ENCODE results near the gene LDB3.

The LDB3 gene

DNA sequence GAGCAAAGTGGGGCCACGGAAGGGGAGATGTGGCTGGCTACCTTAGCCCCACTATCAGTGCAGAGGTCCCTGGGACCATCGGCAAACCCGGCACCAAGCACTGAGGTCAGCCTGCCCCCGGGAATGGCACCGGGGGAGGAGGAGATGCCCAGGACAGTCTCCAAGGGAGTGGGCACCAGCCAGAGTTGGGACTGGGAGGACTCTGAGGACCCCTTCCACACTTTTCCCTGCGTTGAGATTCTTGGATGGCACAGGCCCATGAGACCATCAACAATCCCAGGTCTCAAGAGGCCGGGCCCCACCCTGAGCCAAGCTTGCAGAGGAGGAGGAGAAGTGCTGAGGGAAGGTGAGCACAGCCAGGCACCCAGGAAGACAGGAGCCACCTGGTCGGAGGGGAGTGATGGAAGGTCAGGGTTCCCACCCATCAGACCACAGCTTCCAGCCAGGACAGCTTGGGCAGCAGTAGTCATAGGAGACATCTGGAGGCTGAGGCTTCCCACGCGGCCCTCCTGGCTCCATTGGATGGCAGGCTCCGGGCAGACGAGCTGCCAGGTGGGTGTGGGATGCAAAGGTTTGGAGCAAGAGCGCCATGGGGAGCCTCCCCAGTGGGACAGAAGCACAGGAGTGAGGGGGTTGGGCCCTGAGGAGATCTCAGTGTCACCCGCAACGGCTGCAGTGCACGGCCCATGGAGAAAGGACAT lies 16.5 kb upstream of the LDB3 start:
- DNase-seq: no peak

DNA sequence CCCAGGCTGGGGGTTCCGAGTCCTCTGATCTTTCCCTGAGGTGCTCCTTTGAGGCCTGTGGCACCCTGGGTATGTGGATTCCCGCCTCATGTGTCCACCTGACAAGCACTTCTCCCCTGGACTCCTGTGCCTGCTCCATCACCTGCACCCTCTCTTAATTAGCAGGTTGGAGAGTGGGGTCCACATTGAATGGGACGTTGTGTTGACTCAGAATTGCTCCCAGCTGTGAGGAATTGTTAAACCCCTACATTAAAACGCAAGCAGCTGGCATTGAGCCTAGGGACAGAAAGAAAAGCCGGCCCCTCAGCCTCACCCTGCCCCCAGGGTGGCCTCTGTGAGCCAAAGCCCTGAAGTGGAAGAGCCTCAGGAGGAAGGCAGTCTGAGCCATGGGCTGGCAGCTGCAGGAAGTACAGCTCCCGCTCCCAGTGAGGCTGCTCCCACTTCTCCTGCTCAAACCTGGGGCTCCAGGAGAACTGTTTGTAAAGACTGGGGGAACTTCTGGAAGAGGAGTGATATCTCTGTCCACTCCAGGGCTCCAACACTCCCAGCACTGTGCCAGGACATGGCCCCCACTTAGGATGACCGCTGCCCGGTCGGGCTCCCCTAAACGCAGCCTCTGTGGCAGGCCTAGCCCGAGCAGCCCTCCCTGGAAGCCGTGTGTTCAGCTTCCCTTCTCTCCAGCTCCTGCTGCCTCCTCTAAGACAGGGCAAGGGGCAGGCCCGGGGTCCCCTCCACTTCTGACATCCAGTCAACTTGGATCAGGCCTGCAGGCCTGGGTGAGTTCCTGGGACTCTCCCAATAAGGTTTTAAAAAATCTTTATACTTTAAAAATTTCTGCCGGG lies 15.7 kb upstream of the LDB3 start:
- DNase-seq: no peak

DNA sequence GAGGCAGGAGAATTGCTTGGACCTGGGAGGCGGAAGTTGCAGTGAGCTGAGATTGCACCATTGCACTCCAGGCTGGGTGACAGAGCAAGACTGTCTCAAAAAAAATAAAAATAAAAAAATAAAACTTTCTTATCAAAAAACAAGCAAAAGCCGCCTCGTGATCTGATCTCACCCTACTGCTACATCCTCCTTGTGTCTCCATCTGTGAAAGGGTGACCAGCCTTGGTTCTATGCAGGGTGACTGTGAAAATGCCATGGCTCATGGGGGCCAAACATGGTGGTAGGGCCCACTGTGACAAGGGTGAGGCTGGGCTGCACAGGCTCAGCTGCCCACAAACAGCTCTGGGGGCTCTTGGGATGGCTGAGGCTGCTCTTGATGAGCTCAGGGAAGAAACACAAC lies 14.9 kb upstream of the LDB3 start:
- no peak for DNase-seq

DNA sequence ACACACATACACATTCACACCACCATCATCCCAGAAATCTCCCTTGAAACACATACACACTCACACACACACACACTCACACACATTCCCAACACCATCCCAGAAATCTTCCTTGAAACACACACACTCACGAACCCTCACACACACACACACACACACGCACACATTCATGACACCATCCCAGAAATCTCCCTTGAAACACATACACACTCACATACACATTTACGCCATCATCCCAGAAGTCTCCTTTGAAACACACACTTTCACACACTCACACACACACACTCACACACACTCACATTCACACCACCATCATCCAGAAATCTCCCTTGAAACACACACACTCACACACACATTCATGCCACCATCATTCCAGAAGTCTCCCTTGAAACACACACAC lies 14.3 kb upstream of the LDB3 start:
- DNase-seq: no peak

DNA sequence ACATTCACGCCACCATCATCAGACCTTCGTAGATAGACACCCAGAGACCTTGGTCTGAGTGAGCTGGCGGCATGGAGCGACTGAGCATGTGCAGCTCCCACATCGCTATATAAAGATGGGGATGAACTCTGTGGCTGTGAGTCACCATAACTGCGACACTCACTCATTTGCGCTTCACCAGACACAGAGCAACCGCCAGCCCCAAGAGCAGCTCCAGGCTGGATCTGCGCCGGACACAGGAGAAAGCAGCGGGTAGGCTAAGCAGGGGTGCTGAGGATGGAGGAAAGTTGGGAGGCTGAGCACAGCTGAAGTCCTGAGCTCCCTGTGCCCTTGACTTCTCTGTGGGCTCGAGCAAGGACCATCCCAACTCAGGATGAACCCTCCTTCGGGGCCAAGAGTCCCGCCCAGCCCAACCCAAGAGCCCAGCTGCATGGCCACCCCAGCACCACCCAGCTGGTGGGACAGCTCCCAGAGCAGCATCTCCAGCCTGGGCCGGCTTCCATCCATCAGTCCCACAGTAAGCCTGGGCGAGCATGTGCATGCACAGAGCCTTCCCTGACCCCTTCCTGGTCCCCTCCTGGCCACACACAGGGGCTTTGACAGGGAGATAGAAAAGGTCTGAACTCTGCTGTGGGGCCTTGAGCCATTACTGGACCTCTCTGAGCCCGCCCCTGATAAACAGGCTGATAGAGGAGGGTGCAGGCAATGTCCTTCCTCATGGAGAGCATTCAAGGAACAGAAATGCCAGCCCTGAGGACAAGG lies 13.7 kb upstream of the LDB3 start, which contains the start of gene OPN4:
TSS of gene OPN4 (plus strand) at position 137 of the 762 bp plus-strand sequence. CDS start at position 374, 237 bp downstream.
- DNase-seq: no peak

DNA sequence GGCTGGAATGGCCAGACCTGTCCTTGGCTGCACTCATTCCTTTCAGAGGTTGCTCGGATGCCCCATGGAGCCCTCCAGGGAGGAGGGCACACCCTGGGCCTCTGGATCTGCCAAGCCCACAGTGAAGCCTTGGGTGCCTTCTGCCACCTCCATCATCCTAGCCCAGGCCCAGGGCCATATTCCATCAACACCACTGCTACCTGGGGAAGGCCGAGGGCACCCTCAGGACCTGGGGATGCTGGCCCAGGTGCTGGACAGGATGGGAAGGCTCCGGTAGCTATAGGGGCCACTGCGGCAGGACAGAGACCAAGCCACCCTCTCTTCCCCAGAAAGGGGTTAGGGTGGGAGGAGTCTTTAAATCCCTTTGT lies 13.2 kb upstream of the LDB3 start:
- DNase-seq: no peak

DNA sequence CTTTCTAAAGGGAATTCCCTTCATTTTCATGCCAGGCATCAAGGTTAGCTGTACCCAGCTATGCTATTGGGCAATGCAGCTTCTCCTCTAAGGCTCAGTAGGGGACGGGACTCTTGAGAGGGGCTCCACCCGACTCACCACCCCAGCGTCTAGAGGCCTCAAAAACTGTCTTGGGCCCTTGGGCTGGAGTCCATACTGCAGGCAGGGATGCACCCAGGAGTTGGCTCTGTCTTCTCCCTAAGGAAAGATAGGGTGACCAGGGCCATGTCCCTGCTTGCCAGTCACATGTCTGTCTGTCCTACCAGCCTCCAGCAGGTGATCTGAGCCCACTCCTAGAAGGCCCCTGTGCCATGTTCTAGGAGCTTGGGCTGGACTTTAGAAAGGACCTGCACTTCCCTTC lies 12.7 kb upstream of the LDB3 start:
- DNase-seq: no peak

DNA sequence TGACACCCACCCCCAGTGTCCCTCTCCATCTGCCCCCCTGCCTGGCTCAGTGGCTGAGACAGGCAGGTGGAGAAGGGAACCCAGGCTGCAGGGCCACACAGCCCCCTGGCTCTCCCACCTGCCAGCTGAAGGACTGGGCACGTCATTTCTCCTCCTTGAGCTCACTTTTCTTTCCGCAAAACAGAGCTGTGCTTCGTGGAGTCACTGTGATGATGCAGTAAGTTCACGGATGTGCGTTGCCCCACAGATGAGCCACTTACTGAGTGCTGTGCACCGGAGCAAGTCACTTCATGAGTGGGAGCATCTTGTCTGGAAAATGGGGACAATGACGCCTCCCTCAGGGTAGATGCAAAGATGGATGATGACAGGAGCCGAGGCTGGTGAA lies 11.3 kb upstream of the LDB3 start:
- DNase-seq: no peak

DNA sequence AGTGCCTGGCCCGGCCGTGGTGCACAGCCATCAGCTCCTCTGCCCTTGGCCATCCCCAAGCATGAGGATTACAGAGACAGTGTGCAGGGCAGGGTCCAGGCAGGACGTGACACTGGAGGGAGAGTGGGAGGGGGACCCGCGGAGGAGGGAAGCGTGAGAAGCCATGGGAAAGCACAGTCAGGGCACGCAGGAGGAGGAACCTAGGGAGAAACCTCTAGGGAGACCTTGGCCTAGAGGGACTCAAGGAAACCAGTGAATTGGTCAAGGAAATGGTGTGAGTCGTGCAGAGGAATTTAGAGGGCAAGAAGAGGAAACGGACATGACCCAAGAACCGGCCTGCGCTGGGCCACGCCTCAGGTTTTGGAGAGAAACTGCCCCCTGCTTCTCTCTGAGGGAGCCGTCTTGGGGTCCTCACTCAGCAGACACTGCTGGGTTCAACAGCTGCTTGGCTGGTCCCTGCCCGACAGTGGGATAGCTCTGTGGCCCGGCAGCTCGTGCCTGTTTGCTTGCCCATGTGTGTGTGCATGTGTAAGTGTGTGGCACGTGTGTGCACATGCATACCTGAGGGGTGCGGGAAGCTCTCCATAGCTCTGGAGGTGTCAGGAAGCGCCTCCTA lies 10.8 kb upstream of the LDB3 start:
- no peak for DNase-seq

DNA sequence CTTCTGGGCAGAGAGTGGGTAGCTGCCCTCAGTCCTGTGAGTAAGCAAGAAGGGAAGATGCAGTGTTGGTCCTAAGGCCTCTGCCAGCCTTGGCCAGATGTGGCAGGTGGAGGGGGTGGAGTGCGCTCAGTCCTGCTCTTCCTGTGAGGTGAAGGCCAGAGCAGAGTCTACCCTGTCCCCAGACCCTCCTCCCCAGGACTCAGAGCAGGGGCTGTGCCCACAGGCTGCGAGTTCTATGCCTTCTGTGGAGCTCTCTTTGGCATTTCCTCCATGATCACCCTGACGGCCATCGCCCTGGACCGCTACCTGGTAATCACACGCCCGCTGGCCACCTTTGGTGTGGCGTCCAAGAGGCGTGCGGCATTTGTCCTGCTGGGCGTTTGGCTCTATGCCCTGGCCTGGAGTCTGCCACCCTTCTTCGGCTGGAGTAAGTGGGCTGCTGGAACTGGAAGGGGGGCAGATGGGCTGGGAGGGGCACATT lies 10.0 kb upstream of the LDB3 start:
- DNase-seq: no peak

DNA sequence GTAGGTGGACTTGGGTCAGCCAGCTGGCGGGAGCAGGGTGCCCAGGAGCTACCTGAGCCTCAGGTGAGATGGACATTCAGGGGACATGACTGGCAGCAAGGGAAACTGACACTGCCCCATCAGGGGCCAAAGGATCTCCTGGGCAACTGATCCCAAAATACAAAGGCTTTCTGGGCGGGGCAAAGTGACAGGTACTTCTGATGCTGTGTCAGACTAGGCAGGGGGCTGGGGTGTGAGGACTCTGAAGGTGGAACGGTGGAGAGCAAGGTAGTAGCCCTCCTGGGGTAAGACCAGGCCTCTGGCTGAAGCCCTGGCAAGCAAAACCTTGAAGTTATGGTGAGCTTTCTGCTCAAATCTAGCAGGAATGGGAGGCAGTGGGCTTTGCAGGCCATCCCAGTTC lies 9.6 kb upstream of the LDB3 start:
- DNase-seq: no peak

DNA sequence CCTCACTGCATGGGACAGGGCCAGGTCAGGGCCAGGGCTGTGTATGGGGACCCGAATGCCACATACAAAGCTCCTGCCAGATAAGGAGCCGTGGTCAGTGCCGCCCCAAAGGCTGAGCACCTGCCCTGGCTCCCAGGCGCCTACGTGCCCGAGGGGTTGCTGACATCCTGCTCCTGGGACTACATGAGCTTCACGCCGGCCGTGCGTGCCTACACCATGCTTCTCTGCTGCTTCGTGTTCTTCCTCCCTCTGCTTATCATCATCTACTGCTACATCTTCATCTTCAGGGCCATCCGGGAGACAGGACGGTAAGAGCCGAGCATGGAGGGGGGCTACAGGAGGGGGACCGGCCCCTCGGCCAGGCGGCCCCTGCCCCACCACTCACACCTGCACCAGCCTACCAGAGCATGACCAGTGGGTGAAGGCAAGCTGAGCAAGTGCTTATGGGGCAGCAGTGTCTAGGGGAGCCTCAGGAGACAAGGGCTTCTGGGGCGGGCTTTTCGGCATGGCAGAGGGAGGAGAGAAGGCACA lies 9.1 kb upstream of the LDB3 start:
- DNase-seq: no peak

DNA sequence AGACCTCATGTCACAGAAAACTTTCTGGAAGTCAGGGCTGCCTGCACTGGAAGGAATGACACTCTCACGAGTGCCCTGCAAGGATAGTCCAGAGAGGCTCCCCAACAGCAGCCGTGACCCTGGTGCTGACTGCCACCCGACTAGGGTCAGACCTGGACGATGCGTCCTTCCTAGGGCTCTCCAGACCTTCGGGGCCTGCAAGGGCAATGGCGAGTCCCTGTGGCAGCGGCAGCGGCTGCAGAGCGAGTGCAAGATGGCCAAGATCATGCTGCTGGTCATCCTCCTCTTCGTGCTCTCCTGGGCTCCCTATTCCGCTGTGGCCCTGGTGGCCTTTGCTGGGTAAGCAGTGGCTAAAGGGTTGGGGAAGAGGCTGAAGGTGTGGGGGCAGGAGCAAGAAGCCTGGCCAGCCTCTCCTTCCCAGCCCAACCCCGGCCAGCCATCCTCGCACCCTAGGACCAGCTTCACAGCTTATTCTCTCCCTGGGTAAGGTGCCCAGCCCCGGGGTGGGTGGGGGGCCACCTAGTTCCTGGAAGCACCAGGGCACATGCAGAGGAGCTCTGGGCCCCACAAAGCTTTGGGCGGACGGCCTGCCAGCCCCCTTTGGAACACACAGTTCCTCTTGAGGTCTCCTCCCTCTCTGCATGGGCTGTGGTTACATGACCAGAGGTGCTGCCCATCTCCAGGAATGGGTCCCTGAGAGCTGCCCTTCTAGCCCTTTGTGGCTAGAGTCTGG lies 8.4 kb upstream of the LDB3 start:
- no peak for DNase-seq

DNA sequence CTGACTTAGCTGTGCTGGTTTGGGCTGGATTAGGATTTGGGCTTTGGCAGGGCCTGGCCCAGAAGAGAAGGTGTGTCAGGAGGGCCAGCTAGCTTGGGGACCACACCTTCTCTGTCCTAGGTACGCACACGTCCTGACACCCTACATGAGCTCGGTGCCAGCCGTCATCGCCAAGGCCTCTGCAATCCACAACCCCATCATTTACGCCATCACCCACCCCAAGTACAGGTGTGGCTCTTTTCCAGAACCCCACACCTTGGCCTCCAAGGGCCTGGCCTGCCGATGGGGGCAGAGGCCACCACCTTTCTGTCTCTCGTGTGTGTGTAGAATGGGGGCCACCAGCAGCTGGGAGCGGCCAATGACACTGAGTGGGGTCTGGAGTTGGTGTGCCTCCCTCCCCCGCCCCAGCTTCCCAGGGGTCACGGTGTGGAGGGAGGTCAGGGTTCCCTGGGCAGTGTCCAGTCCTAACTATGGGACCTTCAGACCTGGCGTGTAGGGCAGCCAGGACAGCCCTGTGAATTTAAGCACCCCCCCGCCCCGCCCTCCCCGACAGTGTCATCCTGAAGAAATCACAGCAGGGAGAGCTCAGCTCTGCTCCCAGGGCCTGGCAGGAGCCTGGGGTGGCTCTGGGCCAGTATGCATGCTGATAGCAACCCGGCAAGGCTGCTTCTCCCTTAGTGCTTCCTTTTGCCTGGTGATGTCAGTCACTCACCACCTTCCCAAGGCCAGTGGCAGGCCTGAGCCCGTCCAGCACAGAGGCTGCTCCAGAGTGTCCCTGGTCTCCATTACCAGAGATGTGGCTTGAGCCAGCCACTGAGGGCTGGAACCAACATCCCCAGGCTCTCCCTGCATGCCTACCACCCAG lies 6.9 kb upstream of the LDB3 start:
- no peak for DNase-seq

DNA sequence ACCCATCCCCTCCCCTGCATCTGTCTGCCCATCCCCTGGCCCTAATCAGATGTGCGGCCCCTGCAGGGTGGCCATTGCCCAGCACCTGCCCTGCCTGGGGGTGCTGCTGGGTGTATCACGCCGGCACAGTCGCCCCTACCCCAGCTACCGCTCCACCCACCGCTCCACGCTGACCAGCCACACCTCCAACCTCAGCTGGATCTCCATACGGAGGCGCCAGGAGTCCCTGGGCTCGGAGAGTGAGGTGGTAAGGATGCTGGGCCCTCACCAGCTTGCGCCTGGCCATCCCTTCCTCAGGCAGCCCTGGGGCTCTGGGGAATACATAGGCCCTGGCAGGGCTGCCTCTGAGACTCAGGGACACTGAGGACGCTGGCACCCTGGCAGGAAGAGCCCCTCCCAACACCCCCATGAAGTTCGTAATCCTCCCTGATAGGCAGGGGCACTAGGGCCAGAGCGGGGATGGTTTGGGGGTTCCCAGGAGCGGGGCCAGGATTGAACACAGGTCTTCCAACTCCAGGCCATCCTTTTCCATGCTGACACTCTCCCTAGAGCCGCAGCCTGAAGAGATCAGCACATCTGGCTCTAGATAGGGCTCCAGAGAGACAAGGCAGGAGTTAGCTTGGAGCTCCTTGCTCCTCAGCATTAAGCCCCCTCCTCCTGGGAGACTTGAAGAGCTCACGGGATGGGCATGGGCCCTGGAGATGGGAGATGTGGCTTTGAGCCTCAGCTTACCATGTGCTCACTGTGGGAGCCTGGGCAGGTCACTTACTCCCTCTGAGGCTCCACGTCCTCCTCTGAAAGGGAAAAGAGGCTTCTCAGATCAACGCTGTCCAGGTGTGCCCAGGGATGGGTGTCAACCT lies 5.9 kb upstream of the LDB3 start:
- DNase-seq: no peak

DNA sequence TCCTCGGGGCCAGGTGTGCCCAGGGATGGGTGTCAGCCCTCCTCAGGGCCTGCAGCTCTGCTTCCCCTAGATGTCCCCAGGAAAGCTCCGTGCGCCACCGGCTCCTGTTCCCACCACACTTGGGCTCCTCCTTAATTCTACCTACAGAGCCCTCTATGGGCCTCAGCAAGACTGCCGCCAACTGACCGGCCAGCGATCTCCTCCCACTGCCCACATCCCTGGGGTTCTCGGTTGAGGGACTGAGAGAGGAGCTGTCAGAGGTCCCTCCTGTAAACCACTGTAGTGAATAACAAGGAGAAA lies 5.3 kb upstream of the LDB3 start:
- DNase-seq: no peak

DNA sequence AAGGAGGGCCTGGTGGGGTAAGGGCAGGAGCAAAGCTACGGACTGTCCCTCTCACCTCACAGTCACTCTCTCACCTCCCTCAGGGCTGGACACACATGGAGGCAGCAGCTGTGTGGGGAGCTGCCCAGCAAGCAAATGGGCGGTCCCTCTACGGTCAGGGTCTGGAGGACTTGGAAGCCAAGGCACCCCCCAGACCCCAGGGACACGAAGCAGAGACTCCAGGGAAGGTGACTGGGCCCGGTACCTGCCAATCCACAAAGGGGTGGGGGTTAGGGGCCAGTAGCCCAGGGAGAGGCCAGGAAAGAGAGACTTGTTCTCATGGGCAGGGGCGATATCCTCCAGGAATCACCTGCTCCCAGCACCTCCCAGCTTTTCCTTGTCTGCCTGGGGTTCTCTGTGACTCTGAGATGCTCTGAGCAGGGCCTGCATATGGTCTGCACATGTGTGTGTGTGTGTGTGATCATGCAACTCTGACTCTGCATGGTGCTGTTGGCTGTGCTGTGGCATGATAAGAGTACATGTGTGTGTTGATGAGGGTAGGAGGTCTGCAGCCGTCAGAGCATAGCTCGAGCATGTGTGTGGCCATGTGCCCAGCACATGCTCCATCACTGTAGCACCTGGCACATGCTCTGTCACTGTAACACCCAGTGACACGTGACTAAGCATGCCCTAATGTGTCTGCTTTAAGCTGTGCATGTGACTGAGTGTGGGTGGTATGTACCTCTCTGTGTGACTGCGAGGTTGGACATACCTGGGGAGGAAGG lies 4.6 kb upstream of the LDB3 start:
- DNase-seq: no peak

DNA sequence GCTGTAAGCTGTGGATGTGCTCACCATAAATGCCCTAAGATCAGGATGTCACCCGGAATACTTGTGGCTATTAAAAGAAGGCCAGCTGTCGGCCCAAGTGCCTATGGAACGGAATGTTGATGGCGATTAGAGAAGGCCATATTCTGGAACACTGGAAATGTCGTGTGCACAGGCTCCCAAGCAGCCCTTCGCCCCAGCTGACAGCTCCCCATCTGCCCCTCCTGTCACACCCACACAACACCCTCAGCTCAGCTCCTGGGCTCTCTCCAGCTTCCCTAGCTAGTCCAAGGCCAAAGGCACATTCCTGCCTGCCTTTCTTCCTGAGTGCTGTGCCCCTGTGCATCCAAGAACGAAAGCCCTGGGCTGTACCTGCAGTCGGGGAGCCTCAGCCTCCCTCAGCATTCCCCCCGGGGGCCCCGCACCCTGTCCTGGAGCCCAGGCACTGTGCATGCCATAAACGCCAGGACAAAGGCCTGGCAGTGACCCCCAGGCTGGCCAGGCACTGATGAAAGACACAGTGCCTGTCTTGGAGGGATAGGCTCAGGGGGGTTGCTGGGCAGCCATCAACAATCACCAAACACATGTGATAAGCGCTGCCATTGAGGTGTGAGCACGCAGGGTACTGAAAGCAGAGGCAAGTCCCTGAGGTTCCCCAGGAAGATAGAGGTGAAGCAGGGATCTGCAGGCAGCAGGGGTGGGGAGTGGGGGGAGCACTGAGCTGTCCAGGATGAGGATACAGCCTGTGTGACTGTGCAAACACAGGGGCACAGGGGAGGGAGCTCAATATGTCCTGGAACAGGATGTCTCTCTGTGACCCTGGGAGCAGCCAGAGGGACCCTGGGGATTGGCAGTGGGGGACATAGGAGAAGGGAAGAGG lies 3.7 kb upstream of the LDB3 start:
- no peak for DNase-seq

DNA sequence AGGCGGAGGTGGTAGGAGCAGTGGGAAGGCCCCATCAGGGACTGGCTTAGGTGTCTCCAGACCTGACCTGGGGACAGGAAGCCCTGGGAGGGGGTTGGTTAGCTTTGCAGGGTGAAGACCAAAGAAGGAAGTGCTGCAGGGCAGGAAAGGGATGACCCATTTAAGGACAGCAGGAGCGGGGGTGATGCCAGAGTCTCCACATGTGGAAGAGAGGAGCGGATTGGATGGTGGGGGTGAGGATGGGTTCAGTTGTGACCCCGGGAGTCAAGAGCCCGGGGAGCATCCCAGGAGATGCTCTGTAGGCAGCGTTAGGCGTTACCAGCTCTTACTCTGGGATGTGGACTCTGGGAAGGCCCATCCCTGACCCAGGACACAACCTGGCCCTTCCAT lies 3.1 kb upstream of the LDB3 start:
- DNase-seq: no peak

Measured in stimulated activated CD4-positive, alpha-beta T cell treated with anti-CD3 and anti-CD28 coated beads, Interleukin-12 subunit alpha, Interleukin-12 subunit beta, amount 100 ng/mL, for 4 hours (primary cell).